ENCODE measurements around the gene KRTAP1-3. TPM values are rescaled to one million over a fixed set of nuclear protein-coding genes. Genes with fewer than 3 reads are reported as not detected.

KRTAP1-3 gene
- total RNA-seq, 1 experiment from 2014 or later = not detected

DNA sequence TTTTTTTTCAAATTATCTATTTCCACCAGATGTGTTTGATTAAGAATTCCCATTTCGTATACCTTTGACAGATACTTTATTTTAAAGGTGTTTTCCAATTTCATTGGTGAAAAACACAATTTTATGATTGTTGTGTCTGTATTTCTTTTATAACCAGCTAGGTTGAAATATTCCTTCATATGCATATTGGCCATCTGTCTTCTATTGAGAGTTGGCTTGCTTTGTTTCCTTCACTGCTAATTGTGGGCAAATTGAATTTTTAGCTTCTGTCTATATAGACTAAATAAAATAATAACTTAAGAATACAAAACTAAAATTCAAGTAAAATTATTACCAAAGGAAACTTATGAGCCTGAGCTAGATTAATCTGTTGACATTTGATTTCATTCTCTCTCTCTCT, 39.6 kb downstream of the KRTAP1-3 start:
- TF ChIP-seq, protein P1, sequence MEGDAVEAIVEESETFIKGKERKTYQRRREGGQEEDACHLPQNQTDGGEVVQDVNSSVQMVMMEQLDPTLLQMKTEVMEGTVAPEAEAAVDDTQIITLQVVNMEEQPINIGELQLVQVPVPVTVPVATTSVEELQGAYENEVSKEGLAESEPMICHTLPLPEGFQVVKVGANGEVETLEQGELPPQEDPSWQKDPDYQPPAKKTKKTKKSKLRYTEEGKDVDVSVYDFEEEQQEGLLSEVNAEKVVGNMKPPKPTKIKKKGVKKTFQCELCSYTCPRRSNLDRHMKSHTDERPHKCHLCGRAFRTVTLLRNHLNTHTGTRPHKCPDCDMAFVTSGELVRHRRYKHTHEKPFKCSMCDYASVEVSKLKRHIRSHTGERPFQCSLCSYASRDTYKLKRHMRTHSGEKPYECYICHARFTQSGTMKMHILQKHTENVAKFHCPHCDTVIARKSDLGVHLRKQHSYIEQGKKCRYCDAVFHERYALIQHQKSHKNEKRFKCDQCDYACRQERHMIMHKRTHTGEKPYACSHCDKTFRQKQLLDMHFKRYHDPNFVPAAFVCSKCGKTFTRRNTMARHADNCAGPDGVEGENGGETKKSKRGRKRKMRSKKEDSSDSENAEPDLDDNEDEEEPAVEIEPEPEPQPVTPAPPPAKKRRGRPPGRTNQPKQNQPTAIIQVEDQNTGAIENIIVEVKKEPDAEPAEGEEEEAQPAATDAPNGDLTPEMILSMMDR (IDR thresholded peaks at IDR 0.05; ENCODE audit: insufficient read depth in 1 of 2, low read depth in 1 of 2, low read length in 1 of 2, severe bottlenecking in 1 of 2, unreplicated experiment in 1 of 2) = no peak
- Histone ChIP-seq H3K36me3 (ENCODE audit: control insufficient read depth, insufficient read depth, low read length) (no peaks in the 10 kb centered on the region), H3K9me3 (no peaks in the 10 kb centered on the region), H3K4me1 (0 out of 2 replicates have a peak, but pooled peaks cover 6% of the 10 kb centered on the region), H3K4me3 (ENCODE audit: low read depth, low read length) (no peak overlapping the region), H3K27me3 (replicated peaks; ENCODE audit: control insufficient read depth, insufficient read depth, low read length) (no peaks in the 10 kb centered on the region)
- H3K4me3 Mint-ChIP-seq (ENCODE audit: unreplicated experiment) = no peak overlapping the region
- peaks cover 19% of the 10 kb centered on the region for H3K9me3 Mint-ChIP-seq (ENCODE audit: unreplicated experiment)
- POLR2A ChIA-PET = no interaction called here
- peaks cover 26% of the 10 kb centered on the region for H3K4me1 Mint-ChIP-seq (ENCODE audit: low read depth, unreplicated experiment)
- CTCF ChIA-PET = no interaction called here
- H3K36me3 Mint-ChIP-seq (ENCODE audit: insufficient read depth, unreplicated experiment) = no peaks in the 10 kb centered on the region
- H3K27ac Mint-ChIP-seq (ENCODE audit: unreplicated experiment) = no peak overlapping the region
- no peak for DNase-seq
- intact Hi-C loops (cut with micrococcal nuclease; ENCODE audit: unreplicated experiment) = no loop called here
- BruUV-seq (replicated peaks) = no TSS peak
- no peaks in the 10 kb centered on the region for H3K27me3 Mint-ChIP-seq (ENCODE audit: insufficient read depth, unreplicated experiment)

DNA sequence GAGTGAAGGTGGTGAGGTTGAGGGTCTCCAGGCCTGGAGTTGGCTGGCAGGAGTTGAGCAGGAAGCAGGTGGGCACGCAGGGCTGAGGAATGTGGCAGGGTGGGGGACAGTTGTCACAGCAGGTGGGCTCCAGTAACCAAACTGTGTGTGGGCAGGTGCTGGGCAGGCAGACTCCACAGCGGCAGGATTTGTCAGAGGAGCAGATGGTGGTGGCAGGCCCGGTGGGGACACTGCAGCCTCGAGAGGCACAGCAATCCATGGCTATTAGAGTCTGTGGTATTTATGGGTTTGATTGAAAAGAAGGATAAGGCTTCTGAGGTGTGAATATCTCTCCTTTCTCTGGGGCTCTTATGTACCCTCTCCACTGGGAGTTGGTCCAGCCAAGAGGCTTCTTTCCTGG, 40.8 kb downstream of the KRTAP1-3 start, which contains the start of gene KRTAP3-3:
Gene KRTAP3-3, minus strand, starts transcription at position 326 of the 400 bp plus-strand sequence. Its CDS starts 67 bp downstream, at position 259.
- ChIA-PET POLR2A (no interaction called here), CTCF (no interaction called here)
- Mint-ChIP-seq H3K27me3 (ENCODE audit: insufficient read depth, unreplicated experiment) (no peaks in the 10 kb centered on the region), H3K9me3 (ENCODE audit: unreplicated experiment) (peaks cover 20% of the 10 kb centered on the region), H3K4me1 (ENCODE audit: low read depth, unreplicated experiment) (peaks cover 26% of the 10 kb centered on the region), H3K27ac (ENCODE audit: unreplicated experiment) (no peak within 1 kb of the TSS), H3K4me3 (ENCODE audit: unreplicated experiment) (no peak within 1 kb of the TSS), H3K36me3 (ENCODE audit: insufficient read depth, unreplicated experiment) (no peaks in the 10 kb centered on the region)
- H3K9me3 ChIP-seq = no peaks in the 10 kb centered on the region
- TF ChIP-seq, protein P1 (IDR thresholded peaks at IDR 0.05; ENCODE audit: insufficient read depth in 1 of 2, low read depth in 1 of 2, low read length in 1 of 2, severe bottlenecking in 1 of 2, unreplicated experiment in 1 of 2) = no peak
- H3K4me1 ChIP-seq = 0 out of 2 replicates have a peak, but pooled peaks cover 6% of the 10 kb centered on the region
- intact Hi-C loops (cut with micrococcal nuclease; ENCODE audit: unreplicated experiment) = no loop called here
- H3K36me3 ChIP-seq (ENCODE audit: control insufficient read depth, insufficient read depth, low read length) = no peaks in the 10 kb centered on the region
- no peak within 1 kb of the TSS for H3K4me3 ChIP-seq (ENCODE audit: low read depth, low read length)
- no TSS peak for BruUV-seq (replicated peaks)
- no peak for DNase-seq
- H3K27me3 ChIP-seq (replicated peaks; ENCODE audit: control insufficient read depth, insufficient read depth, low read length) = no peaks in the 10 kb centered on the region

DNA sequence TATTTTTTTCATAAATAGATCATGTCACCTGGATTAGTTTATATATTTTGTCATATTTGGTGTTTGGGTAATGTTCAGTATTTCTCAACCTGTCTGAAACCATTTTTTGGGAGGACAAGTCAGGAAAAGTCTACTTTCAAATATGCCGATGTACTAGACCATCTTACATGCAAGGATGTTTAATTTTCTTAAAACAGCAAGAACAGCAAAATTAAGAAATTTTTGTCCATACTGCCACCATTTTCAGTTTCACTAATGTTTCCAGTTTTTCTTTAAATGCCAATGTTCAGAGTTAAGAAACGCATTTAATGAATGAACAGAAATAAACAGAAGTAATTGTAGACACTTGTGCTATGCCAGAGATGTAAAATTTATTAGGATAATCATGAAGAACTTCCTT, 41.6 kb downstream of the KRTAP1-3 start:
- no peak overlapping the region for H3K27ac Mint-ChIP-seq (ENCODE audit: unreplicated experiment)
- no peaks in the 10 kb centered on the region for H3K27me3 Mint-ChIP-seq (ENCODE audit: insufficient read depth, unreplicated experiment)
- TF ChIP-seq, protein P1 (IDR thresholded peaks at IDR 0.05; ENCODE audit: insufficient read depth in 1 of 2, low read depth in 1 of 2, low read length in 1 of 2, severe bottlenecking in 1 of 2, unreplicated experiment in 1 of 2) = no peak
- BruUV-seq (replicated peaks) = no TSS peak
- H3K9me3 Mint-ChIP-seq (ENCODE audit: unreplicated experiment) = peaks cover 20% of the 10 kb centered on the region
- DNase-seq = no peak
- H3K36me3 ChIP-seq (ENCODE audit: control insufficient read depth, insufficient read depth, low read length) = no peaks in the 10 kb centered on the region
- H3K27me3 ChIP-seq (replicated peaks; ENCODE audit: control insufficient read depth, insufficient read depth, low read length) = no peaks in the 10 kb centered on the region
- ChIA-PET CTCF (no interaction called here), POLR2A (no interaction called here)
- H3K4me1 ChIP-seq = 0 out of 2 replicates have a peak, but pooled peaks cover 6% of the 10 kb centered on the region
- no peak overlapping the region for H3K4me3 Mint-ChIP-seq (ENCODE audit: unreplicated experiment)
- H3K36me3 Mint-ChIP-seq (ENCODE audit: insufficient read depth, unreplicated experiment) = no peaks in the 10 kb centered on the region
- intact Hi-C loops (cut with micrococcal nuclease; ENCODE audit: unreplicated experiment) = no loop called here
- H3K4me1 Mint-ChIP-seq (ENCODE audit: low read depth, unreplicated experiment) = peaks cover 26% of the 10 kb centered on the region
- H3K9me3 ChIP-seq = no peaks in the 10 kb centered on the region
- H3K4me3 ChIP-seq (ENCODE audit: low read depth, low read length) = no peak overlapping the region
